Chondrocyte (in vitro differentiated cells): Measurements from ENCODE around the gene KHNYN. TPM values are rescaled to one million over a fixed set of nuclear protein-coding genes. Genes with fewer than 3 reads are reported as not detected.

ENCODE experiments used
- DNase-seq: peaks from one replicate; pipeline ENCODE4 v3.0.0; 2021; ENCODE audit warnings: mixed read lengths, low spot score
- H3K27ac Mint-ChIP-seq: one replicate; pipeline ENCODE4 v1.8.0; 2021; ENCODE audit warnings: mild to moderate bottlenecking, moderate library complexity, mixed read lengths; ENCODE audit not compliant: unreplicated experiment
- H3K27me3 Mint-ChIP-seq: 2 replicates; pipeline ENCODE4 v1.8.0; 2021; ENCODE audit warnings: low read depth, mixed read lengths
- H3K36me3 Mint-ChIP-seq: 2 replicates; pipeline ENCODE4 v1.8.0; 2021; ENCODE audit warnings: low read depth, mixed read lengths
- H3K4me1 Mint-ChIP-seq: 2 replicates; pipeline ENCODE4 v1.8.0; 2021; ENCODE audit warnings: low read depth, mild to moderate bottlenecking, mixed read lengths
- H3K4me3 Mint-ChIP-seq: one replicate; pipeline ENCODE4 v1.8.0; 2021; ENCODE audit warnings: mild to moderate bottlenecking, moderate library complexity, mixed read lengths; ENCODE audit not compliant: unreplicated experiment
- H3K9me3 Mint-ChIP-seq: 2 replicates; pipeline ENCODE4 v1.8.0; 2021; ENCODE audit warnings: low read depth, mixed read lengths
- CTCF ChIP-seq: fragments of 200-600 bp; sonication (generic); IDR thresholded peaks from 2 replicates; pipeline ENCODE4 v1.5.0; 2021; ENCODE audit warnings: antibody characterized with exemption, mild to moderate bottlenecking, moderate library complexity
- total RNA-seq: library from RNA; stranded (reverse); gene quantifications from 3 replicates; pipeline ENCODE4 v1.2.1, GENCODE V29; 2021

KHNYN gene
- total RNA-seq, 1 donor from 2014 or later = 53.8 TPM

GRCh38 chr14:24422261-24422660 lies 7.5 kb upstream of the KHNYN start:
- DNase-seq = no peak
- H3K36me3 Mint-ChIP-seq = no peaks in the 10 kb centered on the region
- no peak for TF ChIP-seq CTCF
- H3K9me3 Mint-ChIP-seq = peaks cover 3% of the 10 kb centered on the region
- no peaks in the 10 kb centered on the region for H3K27me3 Mint-ChIP-seq
- H3K4me1 Mint-ChIP-seq = peaks cover 21% of the 10 kb centered on the region
- no peak overlapping the region for H3K4me3 Mint-ChIP-seq
- no peak overlapping the region for H3K27ac Mint-ChIP-seq

DNA sequence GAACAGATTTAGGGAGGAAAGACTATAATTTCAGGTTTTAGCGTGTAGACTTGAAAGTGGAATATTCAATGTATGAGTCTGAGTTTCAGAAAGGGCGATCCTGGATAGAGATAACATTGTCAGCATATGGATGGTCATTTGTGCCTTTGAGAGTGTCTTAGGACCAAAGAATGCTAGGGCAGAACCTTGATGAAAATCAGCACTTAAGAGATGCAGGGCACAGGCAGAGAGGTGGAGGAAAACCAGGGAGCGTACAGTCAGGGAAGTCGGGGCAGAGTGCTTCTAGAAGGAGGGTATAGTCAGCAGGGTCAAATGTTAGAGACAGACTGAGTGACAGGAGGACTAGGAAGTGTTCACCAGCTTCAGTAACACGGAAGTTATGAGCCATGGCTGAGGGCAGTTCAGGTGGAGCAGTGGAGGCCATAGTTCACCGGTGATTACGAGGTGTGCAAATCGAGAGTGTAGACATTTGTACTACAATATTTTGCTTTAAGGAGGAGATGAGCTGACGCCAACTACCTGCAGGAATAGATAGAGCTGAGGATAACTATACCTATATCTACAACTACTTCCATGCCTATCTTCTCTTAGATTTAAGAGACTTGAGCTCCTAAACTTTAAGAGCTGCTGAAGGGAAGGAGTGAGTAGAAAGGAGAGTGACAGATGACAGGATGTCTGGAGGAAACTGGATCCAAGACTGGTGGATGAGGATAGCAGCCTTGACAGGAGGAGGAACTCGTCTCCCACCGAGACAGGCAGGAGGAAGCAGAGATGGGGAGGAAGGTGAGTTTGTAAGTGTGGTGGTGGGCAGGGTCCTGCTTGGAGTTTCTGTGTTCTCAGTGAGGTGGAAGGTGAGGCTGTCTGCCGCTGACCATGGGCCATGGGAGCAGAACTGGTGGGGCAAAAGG lies 6.8 kb upstream of the KHNYN start:
- H3K27ac Mint-ChIP-seq = no peak overlapping the region
- no peak overlapping the region for H3K4me3 Mint-ChIP-seq
- no peak for TF ChIP-seq CTCF
- no peak for DNase-seq
- H3K9me3 Mint-ChIP-seq = peaks cover 3% of the 10 kb centered on the region
- peaks cover 21% of the 10 kb centered on the region for H3K4me1 Mint-ChIP-seq
- H3K36me3 Mint-ChIP-seq = no peaks in the 10 kb centered on the region
- no peaks in the 10 kb centered on the region for H3K27me3 Mint-ChIP-seq

GRCh38 chr14:24425704-24426103 lies 4.0 kb upstream of the KHNYN start:
- no peak for DNase-seq
- Mint-ChIP-seq H3K36me3 (no peaks in the 10 kb centered on the region), H3K27ac (peak overlapping the region; percentile 94), H3K4me1 (peaks cover 28% of the 10 kb centered on the region), H3K27me3 (no peaks in the 10 kb centered on the region), H3K9me3 (peaks cover 3% of the 10 kb centered on the region), H3K4me3 (no peak overlapping the region)
- TF ChIP-seq CTCF = no peak

GRCh38 chr14:24426150-24426911 lies 3.4 kb upstream of the KHNYN start:
- Mint-ChIP-seq H3K4me3 (no peak overlapping the region), H3K27ac (peak overlapping the region; percentile 94), H3K36me3 (peaks cover under 1% of the 10 kb centered on the region), H3K27me3 (no peaks in the 10 kb centered on the region), H3K4me1 (peaks cover 34% of the 10 kb centered on the region), H3K9me3 (peaks cover 3% of the 10 kb centered on the region)
- TF ChIP-seq CTCF = no peak
- no peak for DNase-seq

DNA sequence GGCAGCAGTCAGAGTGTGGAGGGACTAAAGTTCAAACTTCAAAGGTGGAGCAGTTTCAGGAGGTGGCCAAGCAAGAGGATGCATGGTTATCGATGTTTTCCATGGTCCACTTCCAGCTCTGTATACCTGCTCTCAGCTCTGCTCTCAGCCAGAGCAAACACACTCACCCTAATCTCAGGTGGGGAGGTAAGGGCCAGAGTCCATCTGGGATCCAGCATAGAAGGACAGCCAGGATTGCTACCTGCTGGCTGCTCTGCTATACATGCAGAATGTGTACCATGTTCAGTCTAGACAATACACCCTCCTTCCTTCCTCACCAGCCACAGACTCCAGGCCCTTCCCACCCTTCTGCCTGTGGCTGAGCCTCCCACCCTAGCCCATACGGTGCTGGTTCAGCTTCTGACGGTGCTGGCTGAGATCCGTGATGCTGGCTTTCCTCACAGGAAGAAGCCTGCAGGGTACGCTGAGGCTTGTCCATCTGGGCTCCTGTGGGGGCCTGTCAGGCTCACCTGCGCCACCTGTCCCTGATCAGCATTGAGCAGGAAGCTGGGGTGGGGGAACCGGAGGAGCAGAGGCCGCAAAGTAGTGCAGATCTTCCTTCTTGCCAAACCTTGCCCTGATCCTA lies 2.7 kb upstream of the KHNYN start:
- H3K27me3 Mint-ChIP-seq = no peaks in the 10 kb centered on the region
- peaks cover 6% of the 10 kb centered on the region for H3K36me3 Mint-ChIP-seq
- TF ChIP-seq CTCF = no peak
- no peak overlapping the region for H3K4me3 Mint-ChIP-seq
- peaks cover 41% of the 10 kb centered on the region for H3K4me1 Mint-ChIP-seq
- H3K9me3 Mint-ChIP-seq = peaks cover 3% of the 10 kb centered on the region
- no peak overlapping the region for H3K27ac Mint-ChIP-seq
- DNase-seq = no peak
